Measurements from ENCODE around the gene FEZF1.

The FEZF1 gene

DNA sequence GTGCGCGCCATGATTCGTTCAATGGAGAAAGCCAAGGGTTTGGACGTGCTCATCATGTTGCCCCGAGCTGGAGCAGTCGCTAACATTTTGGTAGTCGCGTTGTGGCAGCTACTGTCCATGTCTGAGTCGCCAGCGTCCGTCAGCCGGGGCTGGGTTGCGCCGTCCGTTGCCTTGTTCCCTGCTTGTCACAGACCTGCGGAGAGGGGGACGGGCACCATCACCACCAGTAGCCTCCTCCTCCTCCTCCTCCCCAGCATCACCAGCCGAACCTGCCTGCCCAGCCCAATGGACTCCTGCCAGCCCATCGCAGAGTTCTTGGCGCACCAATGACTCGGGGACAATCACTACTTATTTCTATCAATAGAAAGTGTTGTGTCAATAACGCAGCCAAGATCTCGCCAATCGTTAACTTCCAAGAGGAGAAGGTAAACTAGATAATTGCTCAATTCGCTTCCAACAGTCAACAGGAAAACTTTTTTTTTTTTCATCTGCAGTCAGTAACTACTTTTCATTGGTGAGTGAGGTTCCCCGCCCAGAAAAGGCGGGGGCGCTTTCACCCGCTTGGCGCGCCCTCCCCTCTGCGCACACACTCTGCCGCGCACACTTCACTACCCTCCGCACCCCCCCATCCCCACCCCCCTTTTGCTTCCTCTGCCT is at the start of gene FEZF1:
FEZF1 (minus strand) TSS at position 432 of the 657 bp plus-strand sequence; CDS start at position 119, 313 bp downstream.
- no peak for DNase-seq (ENCODE audit: low read depth in 3 of 3)

DNA sequence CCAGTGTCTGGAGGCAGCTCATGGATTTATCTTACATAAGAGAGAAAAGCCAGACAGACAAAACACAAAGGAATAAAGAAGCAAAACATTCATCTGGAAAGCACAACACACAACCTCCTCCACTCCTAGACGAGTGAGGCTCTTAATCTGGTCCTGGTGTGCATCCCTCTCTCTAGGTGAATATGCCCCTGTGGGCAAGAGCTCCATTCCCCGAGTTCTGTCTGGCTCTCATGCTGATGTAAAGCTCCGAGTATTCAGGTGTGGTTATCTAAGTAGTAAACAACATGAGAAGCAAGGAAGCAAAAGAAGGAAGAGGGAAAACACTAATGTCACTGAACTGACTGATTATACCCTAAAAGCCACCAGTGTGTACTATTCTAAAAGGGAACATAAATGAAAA is 47.9 kb upstream of the FEZF1 start:
- DNase-seq (ENCODE audit: low read depth in 3 of 3), result no peak

DNA sequence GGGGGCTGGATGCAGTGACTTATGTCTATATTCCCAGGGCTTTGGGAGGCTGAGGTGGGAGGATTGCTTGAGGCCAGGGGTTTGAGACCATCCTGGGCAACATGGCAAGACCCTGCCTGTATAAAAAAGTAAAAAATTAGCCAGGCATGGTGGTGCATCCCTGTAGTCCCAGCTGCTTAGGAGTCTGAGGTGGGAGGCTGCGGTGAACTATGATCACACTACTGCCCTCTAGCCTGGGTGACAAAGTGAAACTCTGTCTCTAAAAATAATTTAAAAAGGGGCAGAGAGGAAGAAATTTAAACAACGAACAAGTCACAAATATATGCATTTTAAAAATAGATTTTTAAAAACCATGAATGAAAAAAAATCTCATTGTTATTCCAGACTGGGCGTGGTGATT is 46.2 kb upstream of the FEZF1 start:
- no peak for DNase-seq (ENCODE audit: low read depth in 3 of 3)

DNA sequence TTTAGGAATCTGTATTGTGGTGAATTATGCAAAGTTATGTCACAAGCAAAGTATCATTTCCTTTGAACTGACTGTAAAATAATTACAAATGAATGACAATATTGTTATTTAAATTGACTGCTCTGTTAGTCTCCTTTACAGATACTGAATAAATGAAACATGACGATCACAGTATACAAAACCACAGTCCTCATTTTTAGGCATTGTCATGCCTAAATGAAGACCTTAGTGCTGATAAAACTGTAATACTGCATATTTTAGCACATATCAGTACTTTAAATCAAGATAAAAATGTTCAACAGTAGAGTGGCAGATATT is 39.7 kb upstream of the FEZF1 start:
- DNase-seq (ENCODE audit: low read depth in 3 of 3), result no peak

DNA sequence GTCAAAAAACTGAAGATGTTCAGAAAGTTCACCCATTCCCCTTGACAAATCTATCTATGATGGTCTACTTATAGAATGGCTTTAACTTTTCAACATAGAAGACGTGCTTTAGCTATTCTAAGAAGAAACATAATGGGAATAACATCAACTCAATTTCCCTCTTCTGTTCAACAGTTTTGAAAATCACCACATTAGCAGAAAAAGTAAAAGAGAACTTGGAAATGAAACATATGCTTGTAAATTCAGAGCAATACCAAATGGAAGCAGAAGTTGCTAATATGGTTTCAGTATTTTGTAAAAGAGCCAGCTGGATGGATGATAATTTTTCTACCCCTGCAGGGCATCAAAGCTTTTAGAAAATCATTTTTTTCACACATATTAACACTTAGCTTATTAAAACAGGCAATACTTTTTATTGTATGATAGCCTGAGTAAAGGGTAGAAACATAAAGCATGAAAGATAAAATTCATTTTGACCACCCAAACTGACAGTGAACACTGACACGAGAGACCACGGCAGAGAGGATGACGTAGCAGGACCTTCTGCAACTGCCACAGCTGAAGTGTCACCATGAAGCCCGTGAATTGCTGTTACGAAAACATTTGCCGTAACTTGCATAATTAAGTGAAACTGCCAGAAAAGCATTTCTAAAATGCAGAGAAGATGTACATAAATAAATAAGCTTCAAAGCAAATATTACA is 39.2 kb upstream of the FEZF1 start:
- no peak for DNase-seq (ENCODE audit: low read depth in 3 of 3)

DNA sequence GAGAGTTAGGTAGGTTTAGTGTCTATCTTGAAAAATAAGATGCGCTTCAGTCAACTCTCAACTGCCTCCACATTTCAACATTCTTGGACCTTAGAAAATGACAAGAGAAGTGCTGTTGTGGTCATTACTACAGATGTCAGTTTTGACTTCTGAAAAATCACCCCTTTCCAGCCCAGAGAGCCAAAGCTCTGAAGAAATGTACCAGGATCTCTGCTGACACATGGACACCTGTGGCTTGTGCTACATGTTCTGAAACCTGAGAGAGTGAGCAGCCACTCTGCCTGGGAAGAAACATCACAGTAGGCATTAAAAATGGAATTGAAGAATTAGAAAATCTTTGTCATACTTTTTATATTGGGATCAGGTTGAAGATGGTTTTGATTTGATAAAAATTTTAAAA is 35.9 kb upstream of the FEZF1 start:
- no peak for DNase-seq (ENCODE audit: low read depth in 3 of 3)

DNA sequence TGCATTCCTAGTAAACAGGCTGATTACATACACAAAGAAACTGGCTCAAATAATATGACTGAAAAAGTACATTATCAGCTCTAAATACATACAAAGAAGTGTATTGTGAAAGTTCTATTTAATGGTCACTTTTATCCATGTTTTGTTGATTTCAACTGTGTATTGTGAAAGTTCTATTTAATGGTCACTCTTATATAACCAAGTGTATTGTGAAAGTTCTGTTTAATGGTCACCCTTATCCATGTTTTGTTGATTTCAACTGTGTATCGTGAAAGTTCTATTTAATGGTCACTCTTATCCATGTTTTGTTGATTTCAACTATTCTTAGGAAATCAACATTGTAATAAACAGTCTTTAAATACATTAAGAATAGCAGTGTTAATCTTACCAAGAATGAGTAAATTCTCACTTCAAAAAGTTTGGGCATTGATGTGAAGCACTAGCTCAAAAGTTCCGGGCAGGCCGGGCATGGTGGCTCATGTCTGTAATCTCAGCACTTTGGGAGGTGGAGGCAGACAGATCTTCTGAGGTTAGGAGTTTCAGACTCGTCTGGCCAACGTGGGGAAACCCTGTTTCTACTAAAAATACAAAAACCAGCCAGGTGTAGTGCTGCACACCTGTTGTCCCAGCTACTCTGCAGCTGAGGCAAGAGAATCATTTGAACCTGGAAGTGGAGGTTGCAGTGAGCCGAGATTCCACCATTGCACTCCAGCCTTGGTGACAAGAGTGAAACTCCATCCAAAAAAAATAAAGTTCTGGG is 34.8 kb upstream of the FEZF1 start:
- DNase-seq (ENCODE audit: low read depth in 3 of 3), result no peak

DNA sequence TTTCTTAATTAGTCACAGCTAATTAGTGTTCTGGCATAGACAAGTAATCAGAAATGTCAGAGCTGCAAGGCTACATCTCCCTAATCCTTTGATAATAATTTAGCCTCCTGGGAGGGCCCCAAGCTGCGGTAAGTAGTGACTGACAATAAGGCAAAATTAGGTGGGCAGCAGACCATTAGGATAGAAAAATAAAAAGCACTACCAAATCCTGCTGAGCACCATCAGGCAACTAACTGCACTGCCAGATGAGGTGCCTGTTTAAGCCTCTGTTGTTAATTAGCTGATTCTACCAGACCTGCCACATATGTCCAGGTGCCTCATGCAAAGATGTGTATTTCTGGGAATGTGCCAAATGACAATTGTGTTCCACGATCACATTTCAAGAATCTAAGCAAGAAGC is 32.5 kb upstream of the FEZF1 start:
- no peak for DNase-seq (ENCODE audit: low read depth in 3 of 3)

DNA sequence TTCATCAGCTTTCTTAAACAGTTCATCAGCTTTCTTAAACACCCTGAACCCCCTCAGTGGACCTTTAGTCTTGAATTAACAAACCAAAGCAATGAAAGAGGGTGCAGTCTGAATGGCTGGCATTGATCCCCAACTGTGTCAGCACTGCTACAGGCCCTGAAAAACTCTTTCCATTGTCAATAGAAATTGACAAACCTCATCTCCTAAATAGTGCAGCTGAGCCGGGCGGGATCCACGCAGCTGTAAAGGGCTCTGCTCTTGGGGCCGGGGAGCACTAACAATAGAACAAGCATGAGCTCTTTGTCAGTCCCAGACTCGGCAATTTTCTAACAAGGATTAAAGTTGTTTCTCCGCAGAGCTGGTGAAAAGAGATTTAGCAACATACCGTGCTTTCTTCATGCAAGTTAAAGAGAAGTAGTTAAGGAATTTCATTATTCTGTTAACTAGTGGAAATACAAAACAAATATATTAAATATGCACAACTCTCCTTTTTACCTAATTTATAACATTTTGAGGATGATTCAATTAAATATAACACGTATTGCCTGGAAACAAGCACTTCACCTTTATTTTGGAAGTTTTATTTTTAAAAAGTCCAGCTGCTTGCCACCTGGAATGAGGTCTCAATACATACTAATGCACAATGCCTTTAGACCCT is 24.7 kb upstream of the FEZF1 start:
- no peak for DNase-seq (ENCODE audit: low read depth in 3 of 3)

DNA sequence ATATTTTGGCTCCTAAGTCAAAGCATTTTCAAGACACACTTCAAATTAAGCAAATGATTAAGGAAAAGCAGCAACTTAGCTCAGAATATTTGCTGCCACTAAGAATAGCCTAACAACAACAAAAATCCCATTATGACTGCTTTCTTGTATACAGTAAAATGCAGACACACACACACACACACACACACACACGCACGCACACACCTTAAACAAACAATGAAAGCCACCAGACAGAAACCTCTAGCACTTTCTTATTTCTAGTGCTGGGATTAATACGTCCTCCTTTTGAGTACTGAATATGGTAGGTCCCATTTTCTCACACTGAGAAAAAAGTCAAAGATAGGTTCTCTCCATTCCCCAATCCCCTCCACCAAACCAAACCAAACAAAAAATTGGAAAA is 23.4 kb upstream of the FEZF1 start:
- DNase-seq (ENCODE audit: low read depth in 3 of 3), result no peak

DNA sequence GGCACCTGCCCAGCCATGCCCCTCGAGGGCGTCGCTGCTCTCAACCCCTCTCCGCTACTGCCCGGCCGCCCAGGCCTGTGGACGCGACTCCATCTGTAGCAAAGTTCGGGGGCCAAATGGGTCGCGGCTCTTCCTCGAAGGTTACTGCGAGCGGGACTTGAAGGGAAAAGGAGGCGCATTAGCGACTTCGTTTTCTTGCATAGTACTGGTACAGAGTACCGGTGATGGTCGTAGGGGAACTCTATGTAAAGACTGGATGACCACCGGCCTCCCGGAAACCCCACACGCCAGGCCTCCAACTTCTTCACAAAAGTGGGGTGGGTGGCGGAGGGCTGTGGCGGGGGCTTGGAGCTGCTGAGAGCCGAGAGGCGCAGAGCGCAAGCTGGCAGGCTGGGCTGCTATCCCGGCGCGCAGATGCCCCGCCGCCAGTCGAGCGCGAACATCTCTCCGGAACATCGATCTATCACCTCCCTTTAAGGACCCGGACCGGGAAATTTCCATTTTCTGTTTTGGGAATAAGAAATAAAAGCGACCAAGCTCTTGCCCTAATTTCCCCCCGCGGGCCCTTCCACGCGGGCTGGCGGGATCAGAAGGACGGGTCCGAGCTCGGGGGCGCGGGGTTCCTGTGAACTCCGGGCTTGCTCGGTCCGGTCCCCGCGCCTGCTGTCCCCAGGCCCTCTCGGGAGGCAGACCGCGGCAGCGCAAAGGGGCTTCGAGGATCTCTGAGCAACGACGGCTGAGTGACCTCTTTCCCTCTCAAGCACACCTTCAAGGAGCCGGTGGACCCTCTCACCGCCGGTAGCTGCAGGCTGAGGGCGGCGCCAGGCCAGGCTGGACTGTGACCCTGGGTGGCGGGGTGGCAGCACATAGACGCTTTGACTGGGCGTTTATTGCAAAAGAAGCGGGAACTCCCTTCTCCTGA is 12.2 kb upstream of the FEZF1 start:
- DNase-seq (ENCODE audit: low read depth in 3 of 3), result no peak

DNA sequence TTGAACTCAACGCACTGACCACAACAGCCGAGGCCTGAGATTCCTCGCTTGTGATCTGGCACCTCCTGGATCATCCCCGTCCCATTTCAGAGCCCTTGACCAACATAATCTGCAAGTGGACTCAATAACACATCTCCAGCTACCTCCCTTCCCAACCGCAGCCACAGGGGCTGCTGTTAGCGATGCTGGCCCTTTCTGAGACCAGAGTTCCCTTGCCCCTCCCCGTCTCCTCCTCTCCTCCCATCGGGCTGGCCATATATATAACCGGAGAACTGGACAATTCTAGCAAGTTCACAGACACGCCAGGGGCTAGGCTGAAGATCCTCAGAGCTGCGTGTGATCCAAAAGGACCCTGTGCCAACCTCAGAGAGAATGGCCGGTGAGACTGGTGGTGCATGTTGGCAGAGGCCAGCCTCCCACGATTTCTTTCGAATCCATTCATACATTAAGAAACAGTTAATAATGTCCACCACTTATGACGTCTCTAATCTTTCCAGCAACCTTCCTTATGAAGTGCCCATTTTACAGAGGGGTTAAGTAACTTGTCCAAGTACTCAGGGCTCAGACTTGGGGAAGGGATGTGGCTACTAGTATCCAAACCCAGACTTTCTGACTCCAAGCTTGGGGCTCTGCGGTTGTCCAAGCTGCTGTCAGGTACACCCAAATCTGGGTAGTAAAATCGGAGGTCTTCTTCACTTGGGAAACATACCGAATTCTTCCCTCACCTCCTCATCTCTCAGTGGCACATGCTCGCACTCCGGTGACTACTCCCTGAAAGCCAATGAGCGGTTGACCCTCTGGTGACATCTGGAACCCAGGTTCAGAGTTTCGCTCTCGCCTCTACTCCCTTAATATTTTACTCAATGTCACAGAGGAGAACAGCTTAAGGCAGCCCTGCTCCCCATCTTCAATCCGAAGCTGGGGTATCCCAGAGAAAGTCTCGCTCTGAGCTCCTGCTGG is 11.2 kb upstream of the FEZF1 start:
- DNase-seq (ENCODE audit: low read depth in 3 of 3), result no peak

DNA sequence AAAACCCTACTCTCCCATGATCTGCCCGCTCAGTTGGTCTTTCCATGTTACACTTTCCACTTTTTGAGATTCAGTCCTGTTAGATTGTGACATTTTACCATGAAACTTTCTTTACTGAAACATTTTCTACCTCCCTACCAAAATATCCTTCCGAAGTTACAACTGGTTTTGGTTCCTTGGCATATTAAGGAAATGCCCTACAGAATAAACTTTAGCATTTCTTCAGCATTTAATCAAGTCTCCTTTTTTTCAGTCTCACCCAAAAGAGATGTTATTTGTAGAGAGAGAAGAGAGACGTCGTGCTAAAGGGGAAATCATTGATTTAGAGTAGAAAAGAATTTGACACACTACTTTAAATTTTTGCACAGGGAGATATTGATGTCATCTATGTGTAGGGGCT is 9.7 kb upstream of the FEZF1 start:
- no peak for DNase-seq (ENCODE audit: low read depth in 3 of 3)

DNA sequence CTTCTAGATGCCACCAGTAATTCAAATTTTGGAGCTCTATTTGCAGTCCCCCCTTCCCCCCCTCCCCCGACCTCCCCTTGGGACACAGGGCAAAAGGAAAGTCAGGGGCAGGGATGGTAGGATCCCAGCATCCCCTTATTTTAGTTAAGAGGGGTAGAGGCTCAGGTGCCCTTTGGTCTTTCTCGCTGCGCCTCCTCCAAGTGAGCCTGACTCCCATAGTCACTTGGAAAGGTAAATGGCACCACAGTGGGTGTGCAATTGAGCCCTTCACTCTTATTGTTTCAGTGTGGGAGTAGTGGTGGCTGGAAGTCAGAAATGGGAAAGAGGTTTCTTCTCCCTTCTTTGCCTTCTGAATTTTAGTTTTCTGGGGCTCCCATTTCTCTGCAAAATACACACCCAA is 8.2 kb upstream of the FEZF1 start:
- no peak for DNase-seq (ENCODE audit: low read depth in 3 of 3)

DNA sequence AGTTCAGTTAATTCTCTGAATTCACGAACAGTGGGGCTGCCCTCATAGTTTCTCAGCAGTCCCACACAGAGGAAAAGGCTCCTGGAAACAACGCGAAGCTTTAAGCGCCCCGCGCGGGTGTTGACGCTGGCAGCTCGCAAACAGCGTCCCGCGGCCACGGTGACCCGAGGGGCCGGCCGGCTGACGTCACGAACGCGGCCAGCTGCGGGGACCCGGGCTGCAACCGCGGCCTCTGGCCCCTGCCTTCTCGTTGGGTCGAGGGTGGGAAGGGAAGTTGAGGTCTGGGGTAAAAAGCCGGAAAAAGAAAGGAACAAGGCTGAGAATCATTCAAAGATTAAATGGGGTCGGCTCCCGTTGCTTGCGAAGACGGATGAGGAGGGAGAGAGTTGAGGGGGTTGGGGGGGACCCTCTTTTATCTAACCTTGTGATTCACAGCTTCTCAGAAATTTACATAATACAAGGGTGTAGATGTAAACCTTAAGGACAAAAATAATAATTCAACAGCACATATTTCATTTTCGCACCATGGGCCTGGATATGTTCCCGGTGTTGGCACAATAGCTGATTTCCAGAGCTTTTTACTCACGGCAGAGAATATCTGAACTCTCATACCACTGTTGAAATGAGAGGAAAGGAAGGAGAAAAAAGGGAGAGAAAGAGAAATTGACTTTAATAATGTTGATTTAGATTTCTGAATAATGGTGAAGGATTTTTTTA is 7.3 kb upstream of the FEZF1 start:
- no peak for DNase-seq (ENCODE audit: low read depth in 3 of 3)

DNA sequence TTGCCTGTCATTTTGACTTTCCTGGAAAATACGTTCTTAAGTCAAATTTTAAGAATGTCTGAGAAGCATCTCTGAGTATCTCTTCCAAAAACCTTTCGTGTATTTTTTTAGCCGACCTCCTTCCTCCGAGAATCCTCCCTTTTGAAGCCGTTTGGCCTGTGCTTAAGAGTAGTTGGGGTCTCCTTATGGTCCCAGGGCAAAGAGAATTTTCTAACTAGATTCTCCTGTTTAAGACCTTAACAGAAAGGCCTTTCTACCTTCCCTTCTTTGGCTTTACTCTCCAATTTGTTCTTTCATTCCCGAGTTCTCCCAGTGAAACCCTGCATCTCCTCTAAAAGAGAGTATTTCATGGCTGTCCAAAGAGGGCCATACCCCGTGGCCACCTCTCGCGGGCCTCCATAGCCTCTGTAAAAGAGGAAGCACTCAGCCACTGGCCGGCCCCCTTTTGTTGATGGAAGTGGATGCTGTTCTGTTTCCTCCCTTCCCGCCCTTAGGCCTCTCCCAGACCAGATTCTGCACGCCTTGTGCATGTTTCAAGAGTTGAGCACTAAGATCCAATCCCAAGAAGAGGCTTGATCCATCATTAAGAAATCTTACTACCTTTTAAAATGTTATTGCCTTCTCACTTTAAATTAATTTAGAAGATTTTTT is 6.6 kb upstream of the FEZF1 start:
- DNase-seq (ENCODE audit: low read depth in 3 of 3), result no peak

DNA sequence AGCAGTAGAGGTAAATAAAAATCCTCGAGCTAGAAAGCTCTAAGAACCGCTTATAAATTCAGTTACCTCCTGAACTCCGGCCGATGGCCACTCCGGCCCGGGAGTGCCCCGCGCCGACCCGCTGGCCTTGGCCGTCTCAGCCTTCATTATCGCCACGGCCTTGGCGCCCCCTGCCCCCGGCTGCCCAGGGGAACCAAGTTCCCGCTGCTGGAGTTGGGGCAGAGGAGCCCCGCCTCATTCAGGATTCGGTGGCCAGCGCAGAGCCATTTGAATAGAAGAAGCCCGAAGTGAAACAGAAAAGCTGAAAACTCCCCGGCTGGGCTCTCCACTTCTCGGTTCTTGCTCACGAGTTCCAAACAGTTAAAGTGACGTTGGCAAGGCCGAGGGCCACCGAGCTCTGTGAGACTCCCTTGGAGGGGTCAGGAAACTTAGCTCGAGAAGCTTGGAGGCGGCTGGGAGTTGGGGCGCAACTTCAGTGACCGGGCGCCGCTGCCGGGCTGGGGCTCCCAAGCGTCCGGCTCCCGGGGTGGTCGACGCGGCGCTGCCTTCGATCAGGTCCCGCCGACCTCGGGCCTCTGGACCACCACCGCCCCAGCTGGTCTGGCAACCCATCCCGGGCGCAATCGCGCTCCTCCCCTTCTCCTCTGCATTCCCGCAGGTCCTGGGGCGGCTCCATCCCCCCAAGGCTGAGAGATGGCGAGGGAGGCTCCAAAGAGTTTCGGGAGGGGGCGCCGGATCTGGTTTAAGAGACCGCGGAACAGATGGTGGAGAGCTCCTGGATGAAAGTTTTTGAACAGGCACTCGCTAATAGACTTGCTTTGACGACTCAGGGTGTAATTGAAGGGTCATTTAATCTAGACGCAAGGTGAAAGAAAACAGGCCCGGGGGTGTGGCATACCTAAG is 5.8 kb upstream of the FEZF1 start:
- DNase-seq (ENCODE audit: low read depth in 3 of 3), result no peak

DNA sequence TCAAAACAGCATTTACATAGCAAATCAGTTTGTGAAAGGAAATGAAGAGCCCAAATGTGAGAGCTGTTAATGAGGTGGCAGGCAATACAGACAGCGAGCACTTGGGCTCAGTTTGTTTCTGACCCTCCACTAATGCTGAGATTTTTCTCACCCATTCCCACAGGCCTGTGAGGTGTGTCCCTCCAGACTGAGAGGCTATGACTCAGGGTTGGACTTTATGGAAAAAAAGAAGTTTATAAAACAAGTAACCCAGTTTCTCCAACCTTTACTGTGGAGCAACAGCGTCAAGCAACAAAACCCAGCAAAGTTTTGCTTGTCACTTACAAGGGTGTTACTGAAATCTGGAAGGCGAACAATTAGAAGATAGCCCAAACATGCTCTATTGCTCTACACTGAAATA is 4.9 kb upstream of the FEZF1 start:
- DNase-seq (ENCODE audit: low read depth in 3 of 3), result no peak

Data from stimulated activated CD4-positive, alpha-beta T cell treated with anti-CD3 and anti-CD28 coated beads, TNF-alpha, amount 100 ng/mL, for 48 hours (primary cell).